WTC11 (cell line): ENCODE data around the gene BBS5. TPM values are rescaled to one million over a fixed set of nuclear protein-coding genes. Genes with fewer than 3 reads are reported as not detected.
"Not testable (repeated sequence)": the region's sequence is repeated elsewhere in the genome, so short reads cannot be mapped to it uniquely, and the experiment has no call there.

Experiments used
- ATAC-seq: fragments of 200-7000 bp; cut with Tn5 transposase; 2 replicates; pipeline ENCODE4 v1.10.0; 2021; ENCODE audit warnings: mild to moderate bottlenecking, moderate library complexity
- CTCF ChIA-PET: fragments of 300-600 bp; sonication (Branson Sonifier 250); formaldehyde crosslinking; loops from one replicate; lab custom pipeline; 2021; ENCODE audit warnings: antibody characterized with exemption; lab: Charles Lee
- POLR2A ChIA-PET: fragments of 350-600 bp; sonication (Branson Sonifier 250); formaldehyde crosslinking; loops from one replicate; lab custom pipeline; 2021; ENCODE audit warnings: antibody characterized with exemption; lab: Charles Lee
- DNase-seq: peaks from one replicate; pipeline ENCODE4 v3.0.0; 2021; ENCODE audit warnings: low spot score
- H3K27ac Mint-ChIP-seq: 2 replicates; pipeline ENCODE4 v1.8.0; 2021; ENCODE audit warnings: mixed read lengths
- H3K27me3 Mint-ChIP-seq: 2 replicates; pipeline ENCODE4 v1.8.0; 2021; ENCODE audit warnings: low read depth, mild to moderate bottlenecking, moderate library complexity, mixed read lengths
- H3K36me3 Mint-ChIP-seq: 2 replicates; pipeline ENCODE4 v1.8.0; 2021; ENCODE audit warnings: mixed read lengths
- H3K4me1 Mint-ChIP-seq: 2 replicates; pipeline ENCODE4 v1.8.0; 2022; ENCODE audit warnings: mixed read lengths
- H3K4me3 Mint-ChIP-seq: 2 replicates; pipeline ENCODE4 v1.8.0; 2021; ENCODE audit warnings: mild to moderate bottlenecking, moderate library complexity, mixed read lengths
- H3K9me3 Mint-ChIP-seq: 2 replicates; pipeline ENCODE4 v1.8.0; 2021; ENCODE audit warnings: mixed read lengths
- ATF2 ChIP-seq: sonication (generic); formaldehyde crosslinking; IDR thresholded peaks from 2 replicates; pipeline ENCODE4 v1.8.1; 2022; ENCODE audit warnings: low read depth, missing genetic modification reagents, borderline replicate concordance
- ATF3 ChIP-seq: sonication (generic); formaldehyde crosslinking; conservative IDR thresholded peaks from 2 replicates; pipeline ENCODE4 v1.8.1; 2022; ENCODE audit warnings: mild to moderate bottlenecking, missing genetic modification reagents
- CREB1 ChIP-seq: sonication (generic); formaldehyde crosslinking; IDR thresholded peaks from 2 replicates; pipeline ENCODE4 v1.8.0; 2023; ENCODE audit warnings: mild to moderate bottlenecking, missing genetic modification reagents
- ERG ChIP-seq: fragments of 250-450 bp; sonication (Bioruptor Pico); IDR thresholded peaks from 2 replicates; pipeline ENCODE4 v1.8.0; 2021; ENCODE audit warnings: mild to moderate bottlenecking
- FOXJ3 ChIP-seq: sonication (generic); formaldehyde crosslinking; IDR thresholded peaks from 2 replicates; pipeline ENCODE4 v1.9.0; 2021; ENCODE audit warnings: missing genetic modification reagents, mild to moderate bottlenecking, borderline replicate concordance
- HMGA2 ChIP-seq: fragments of 250-450 bp; sonication (Bioruptor Pico); IDR thresholded peaks from 2 replicates; pipeline ENCODE4 v1.4.0; 2021; ENCODE audit warnings: mild to moderate bottlenecking, moderate library complexity
- IRF1 ChIP-seq: sonication (generic); formaldehyde crosslinking; IDR thresholded peaks from 2 replicates; pipeline ENCODE4 v1.8.0; 2023; ENCODE audit warnings: missing genetic modification reagents
- IRF2 ChIP-seq: sonication (generic); formaldehyde crosslinking; IDR thresholded peaks from 2 replicates; pipeline ENCODE4 v1.8.0; 2022; ENCODE audit warnings: low read depth, missing genetic modification reagents, borderline replicate concordance
- JAZF1 ChIP-seq: fragments of 250-450 bp; sonication (Bioruptor Pico); IDR thresholded peaks from 2 replicates; pipeline ENCODE4 v1.9.0; 2021; ENCODE audit warnings: moderate library complexity, mild to moderate bottlenecking, inconsistent platforms
- KAT7 ChIP-seq: sonication (generic); formaldehyde crosslinking; IDR thresholded peaks from 2 replicates; pipeline ENCODE4 v1.8.1; 2023; ENCODE audit warnings: missing genetic modification reagents, mild to moderate bottlenecking, borderline replicate concordance
- NFE2L1 ChIP-seq: sonication (generic); formaldehyde crosslinking; IDR thresholded peaks from 2 replicates; pipeline ENCODE4 v1.8.1; 2023; ENCODE audit warnings: missing genetic modification reagents
- NR2C2 ChIP-seq: sonication (generic); formaldehyde crosslinking; IDR thresholded peaks from 2 replicates; pipeline ENCODE4 v1.8.0; 2022; ENCODE audit warnings: mild to moderate bottlenecking, missing genetic modification reagents
- PREB ChIP-seq: sonication (generic); formaldehyde crosslinking; IDR thresholded peaks from 2 replicates; pipeline ENCODE4 v1.8.1; 2022; ENCODE audit warnings: mild to moderate bottlenecking, missing genetic modification reagents, moderate library complexity, borderline replicate concordance
- PRRX2 ChIP-seq: fragments of 250-450 bp; sonication (Bioruptor Pico); IDR thresholded peaks from 2 replicates; pipeline ENCODE4 v1.8.0; 2021; ENCODE audit warnings: mild to moderate bottlenecking
- SP1 ChIP-seq: sonication (generic); formaldehyde crosslinking; conservative IDR thresholded peaks from 2 replicates; pipeline ENCODE4 v1.8.1; 2022; ENCODE audit warnings: missing genetic modification reagents
- TP53 ChIP-seq: sonication (generic); formaldehyde crosslinking; IDR thresholded peaks from 2 replicates; pipeline ENCODE4 v1.8.1; 2023; ENCODE audit warnings: mild to moderate bottlenecking, missing genetic modification reagents
- ZNF396 ChIP-seq: fragments of 250-450 bp; sonication (Bioruptor Pico); IDR thresholded peaks from 2 replicates; pipeline ENCODE4 v1.8.0; 2021; ENCODE audit warnings: mild to moderate bottlenecking, moderate library complexity, borderline replicate concordance
- total RNA-seq: library from RNA; stranded (reverse); gene quantifications from 3 replicates; pipeline ENCODE4 v1.2.3, GENCODE V29; 2021

BBS5 gene
- total RNA-seq, 1 experiment from 2014 or later: 0.90 TPM

- TF ChIP-seq PRRX2 (CRISPR knock-in tag) (no peak), NR2C2 (CRISPR knock-in tag) (no peak), ATF3 (CRISPR knock-in tag) (no peak)
Observed at GRCh38 chr2:169513926-169514325, 34.6 kb downstream of the BBS5 start (continued).

- CTCF ChIA-PET: interaction anchor here (0.6 kb wide), 1 partner anchor 1780 kb away, joined by 3 read pairs; no protein-coding TSS in a partner anchor
- H3K27ac Mint-ChIP-seq, POLR2A ChIA-PET, H3K36me3 Mint-ChIP-seq, H3K9me3 Mint-ChIP-seq, H3K27me3 Mint-ChIP-seq, H3K4me3 Mint-ChIP-seq, DNase-seq, H3K4me1 Mint-ChIP-seq, ATAC-seq: not testable (repeated sequence)
Observed at GRCh38 chr2:169514758-169515157, 35.5 kb downstream of the BBS5 start.

GRCh38 chr2:169516488-169516995, 37.2 kb downstream of the BBS5 start:
- DNase-seq, H3K4me3 Mint-ChIP-seq, H3K27me3 Mint-ChIP-seq, H3K36me3 Mint-ChIP-seq, CTCF ChIA-PET, H3K4me1 Mint-ChIP-seq, H3K27ac Mint-ChIP-seq, ATAC-seq, H3K9me3 Mint-ChIP-seq: not testable (repeated sequence)
- POLR2A ChIA-PET: interaction anchor here (0.6 kb wide), 1 partner anchor 96 kb away, joined by 3 read pairs; no protein-coding TSS in a partner anchor

GRCh38 chr2:169520896-169521295, 41.6 kb downstream of the BBS5 start:
- ChIA-PET POLR2A (no interaction called here), CTCF (interaction anchor here (1.2 kb wide), 1 partner anchor 68 kb away, joined by 4 read pairs; no protein-coding TSS in a partner anchor)
- Mint-ChIP-seq H3K27me3 (peaks cover 6% of the 10 kb centered on the region; the same call in 1 of the 2 replicates), H3K36me3 (no peaks in the 10 kb centered on the region), H3K4me1 (no peaks in the 10 kb centered on the region), H3K9me3 (no peaks in the 10 kb centered on the region), H3K4me3 (no peak overlapping the region), H3K27ac (no peak overlapping the region)
- ATAC-seq (no peak), DNase-seq (no peak)
- no peak for TF ChIP-seq FOXJ3
- TF ChIP-seq HMGA2 (CRISPR knock-in tag): no peak
- TF ChIP-seq NFE2L1 (CRISPR knock-in tag): no peak
- no peak for TF ChIP-seq ZNF396
- TF ChIP-seq TP53 (CRISPR knock-in tag): no peak
- no peak for TF ChIP-seq JAZF1 (CRISPR knock-in tag)
- TF ChIP-seq PRRX2 (CRISPR knock-in tag): no peak
- TF ChIP-seq PREB (CRISPR knock-in tag): no peak
- TF ChIP-seq IRF1 (CRISPR knock-in tag): no peak
- TF ChIP-seq KAT7 (CRISPR knock-in tag): no peak
- no peak for TF ChIP-seq ATF2
- no peak for TF ChIP-seq SP1 (CRISPR knock-in tag)
- no peak for TF ChIP-seq IRF2 (CRISPR knock-in tag)
- no peak for TF ChIP-seq CREB1 (CRISPR knock-in tag)
- TF ChIP-seq ERG (CRISPR knock-in tag): no peak
